ENCODE data around the gene TMEM233. TPM values are rescaled to one million over a fixed set of nuclear protein-coding genes. Genes with fewer than 3 reads are reported as not detected.

Gene TMEM233
- total RNA-seq (1 to 10 TPM in 1 of 9 donors, under 1 TPM in 6, not detected in 2; 0.17 to 1.0 (median 0.40) TPM), polyA plus RNA-seq (under 1 TPM; 0.57 to 0.86 (median 0.80) TPM)
- long read RNA-seq, donor 1, result 0 reads
- long read RNA-seq, donor 2, result 0 reads
- long read RNA-seq, donor 3, result 0 reads
- long read RNA-seq, donor 4, result 0 reads
- long read RNA-seq, donor 5, partial matches to known transcripts, result 0 of 1 reads
- long read RNA-seq, donor 5, other reads (novel, unspliced or antisense), result 0 of 1 reads
- long read RNA-seq, donor 6, result 0 reads
- long read RNA-seq, donor 7, result 0 reads
- long read RNA-seq, donor 8, result 0 reads
- long read RNA-seq, donor 9, result 0 reads
- long read RNA-seq, donor 10, result 0 reads

DNA sequence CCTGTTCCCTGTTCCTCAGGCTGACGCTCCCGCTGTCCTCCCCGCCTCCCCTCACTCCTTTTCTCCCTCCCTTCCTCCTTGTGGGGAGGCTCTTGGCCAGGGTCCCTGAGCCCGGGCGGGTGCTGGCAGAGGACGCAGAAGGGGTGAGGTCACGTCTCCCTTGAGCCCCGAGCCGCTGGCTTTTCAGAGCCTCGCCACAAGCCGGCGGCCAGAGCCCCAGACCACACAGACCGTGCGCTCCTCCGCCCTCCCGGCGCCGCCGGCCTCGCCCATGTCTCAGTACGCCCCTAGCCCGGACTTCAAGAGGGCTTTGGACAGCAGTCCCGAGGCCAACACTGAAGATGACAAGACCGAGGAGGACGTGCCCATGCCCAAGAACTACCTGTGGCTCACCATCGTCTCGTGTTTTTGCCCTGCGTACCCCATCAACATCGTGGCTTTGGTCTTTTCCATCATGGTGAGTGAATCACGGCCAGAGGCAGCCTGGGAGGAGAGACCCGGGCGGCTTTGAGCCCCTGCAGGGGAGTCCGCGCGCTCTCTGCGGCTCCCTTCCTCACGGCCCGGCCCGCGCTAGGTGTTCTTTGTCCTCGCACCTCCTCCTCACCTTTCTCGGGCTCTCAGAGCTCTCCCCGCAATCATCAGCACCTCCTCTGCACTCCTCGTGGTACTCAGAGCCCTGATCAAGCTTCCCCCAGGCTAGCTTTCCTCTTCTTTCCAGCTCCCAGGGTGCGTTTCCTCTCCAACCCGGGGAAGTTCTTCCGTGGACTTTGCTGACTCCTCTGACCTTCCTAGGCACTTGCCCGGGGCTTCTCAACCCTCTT is at the start of gene TMEM233:
TMEM233 (plus strand) TSS at position 197 of the 821 bp plus-strand sequence; CDS start at position 272, 75 bp downstream.
- WGBS, 4 donors, result 1% methylated on average over 25 to 48 of the region's 48 CpGs
- H3K36me3 ChIP-seq (replicated peaks in 1 of 2), result no peaks in the 10 kb centered on the region
- H3K27me3 ChIP-seq, result peaks cover 42% of the 10 kb centered on the region
- intact Hi-C loops (cut with DNase I), result no loop called here
- H3K9me3 ChIP-seq (replicated peaks in 1 of 3), result no peaks in the 10 kb centered on the region
- no peak for DNase-seq
- no peak for TF ChIP-seq CTCF (IDR thresholded peaks at IDR 0.05)
- TF ChIP-seq POLR2A (IDR thresholded peaks at IDR 0.05), result no peak
- H3K4me3 ChIP-seq, result peak within 1 kb of the TSS in 1 of 4 donors; percentile 38
- H3K27ac ChIP-seq, result peak within 1 kb of the TSS in 1 of 5 donors; percentile 55
- peaks cover 0 to 2% of the 10 kb centered on the region in 2 donors for H3K4me1 ChIP-seq (replicated peaks in 1 of 2)

DNA sequence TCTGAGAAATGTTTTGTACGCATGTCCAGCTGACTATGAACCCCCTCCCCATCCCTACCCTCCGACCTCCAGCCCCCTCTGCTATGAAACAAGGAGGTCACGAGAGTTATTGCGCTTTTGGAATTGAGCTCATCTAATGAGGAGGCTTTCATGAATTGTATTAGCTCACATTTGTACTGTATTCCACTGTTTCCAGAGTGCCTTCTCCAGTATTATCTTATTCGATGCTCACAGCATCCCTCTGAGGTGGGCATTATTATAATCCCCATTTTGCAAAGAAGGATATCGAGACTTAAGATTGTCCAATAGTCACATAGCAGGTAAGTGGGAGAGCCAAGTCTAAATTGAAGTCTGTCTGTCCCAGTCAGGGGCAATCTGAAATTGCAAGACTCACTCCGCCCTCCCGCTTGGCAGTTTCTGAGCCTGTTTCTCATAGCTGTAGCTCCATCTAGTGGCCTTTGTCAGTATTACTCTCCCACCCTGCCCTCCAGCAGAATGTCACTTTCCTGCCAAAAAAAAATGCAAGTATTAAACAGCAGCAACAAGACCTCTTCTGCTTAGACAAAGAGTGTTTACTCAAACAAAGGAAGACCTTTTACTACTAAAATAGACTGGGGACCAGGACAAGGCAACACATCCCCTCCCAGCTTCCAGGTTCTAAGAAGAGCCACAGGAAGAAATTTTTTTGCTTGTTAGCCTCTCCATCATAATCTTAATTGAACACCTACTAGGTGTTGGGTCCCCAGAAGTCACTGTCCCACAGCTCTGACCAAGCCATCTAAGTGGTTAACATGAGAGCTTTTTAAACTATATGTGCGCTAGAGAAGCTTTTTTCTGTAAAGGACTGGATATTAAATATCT is 48.6 kb upstream of the TMEM233 start:
- 37 to 45% (median 39%) methylated on average over 9 of the region's 9 CpGs for WGBS, 4 donors

GRCh38 chr12:119546340-119546739 is 47.2 kb upstream of the TMEM233 start:
- Histone ChIP-seq H3K4me1 (replicated peaks in 1 of 2) (no peaks in the 10 kb centered on the region), H3K36me3 (replicated peaks in 1 of 2) (no peaks in the 10 kb centered on the region), H3K4me3 (no peak overlapping the region), H3K27me3 (no peaks in the 10 kb centered on the region), H3K27ac (no peak overlapping the region), H3K9me3 (replicated peaks in 1 of 3) (no peaks in the 10 kb centered on the region)
- intact Hi-C loops (cut with DNase I), result loop anchor here in 1 of 2 donors (10.0 kb wide), 2 partner anchors 102 to 572 kb away; no protein-coding TSS in a partner anchor
- TF ChIP-seq POLR2A (IDR thresholded peaks at IDR 0.05), result no peak
- TF ChIP-seq CTCF (IDR thresholded peaks at IDR 0.05), result no peak
- DNase-seq, result no peak

More for the DNA sequence above, 48.6 kb upstream of the TMEM233 start:
- Histone ChIP-seq H3K27me3 (no peaks in the 10 kb centered on the region), H3K9me3 (replicated peaks in 1 of 3) (no peaks in the 10 kb centered on the region), H3K4me1 (replicated peaks in 1 of 2) (no peaks in the 10 kb centered on the region), H3K27ac (no peak overlapping the region), H3K4me3 (no peak overlapping the region), H3K36me3 (replicated peaks in 1 of 2) (no peaks in the 10 kb centered on the region)
- intact Hi-C loops (cut with DNase I), result loop anchor here in 1 of 2 donors (10.0 kb wide), 2 partner anchors 100 to 570 kb away; no protein-coding TSS in a partner anchor
- DNase-seq, result peak; percentile 53 to 82 (median 69)
- no peak for TF ChIP-seq POLR2A (IDR thresholded peaks at IDR 0.05)
- peak; percentile 76 to 89 (median 84) for TF ChIP-seq CTCF (IDR thresholded peaks at IDR 0.05)

All from adrenal gland (tissue), 19 donors.